ENCODE data around the gene BCL11B.

The BCL11B gene

DNA sequence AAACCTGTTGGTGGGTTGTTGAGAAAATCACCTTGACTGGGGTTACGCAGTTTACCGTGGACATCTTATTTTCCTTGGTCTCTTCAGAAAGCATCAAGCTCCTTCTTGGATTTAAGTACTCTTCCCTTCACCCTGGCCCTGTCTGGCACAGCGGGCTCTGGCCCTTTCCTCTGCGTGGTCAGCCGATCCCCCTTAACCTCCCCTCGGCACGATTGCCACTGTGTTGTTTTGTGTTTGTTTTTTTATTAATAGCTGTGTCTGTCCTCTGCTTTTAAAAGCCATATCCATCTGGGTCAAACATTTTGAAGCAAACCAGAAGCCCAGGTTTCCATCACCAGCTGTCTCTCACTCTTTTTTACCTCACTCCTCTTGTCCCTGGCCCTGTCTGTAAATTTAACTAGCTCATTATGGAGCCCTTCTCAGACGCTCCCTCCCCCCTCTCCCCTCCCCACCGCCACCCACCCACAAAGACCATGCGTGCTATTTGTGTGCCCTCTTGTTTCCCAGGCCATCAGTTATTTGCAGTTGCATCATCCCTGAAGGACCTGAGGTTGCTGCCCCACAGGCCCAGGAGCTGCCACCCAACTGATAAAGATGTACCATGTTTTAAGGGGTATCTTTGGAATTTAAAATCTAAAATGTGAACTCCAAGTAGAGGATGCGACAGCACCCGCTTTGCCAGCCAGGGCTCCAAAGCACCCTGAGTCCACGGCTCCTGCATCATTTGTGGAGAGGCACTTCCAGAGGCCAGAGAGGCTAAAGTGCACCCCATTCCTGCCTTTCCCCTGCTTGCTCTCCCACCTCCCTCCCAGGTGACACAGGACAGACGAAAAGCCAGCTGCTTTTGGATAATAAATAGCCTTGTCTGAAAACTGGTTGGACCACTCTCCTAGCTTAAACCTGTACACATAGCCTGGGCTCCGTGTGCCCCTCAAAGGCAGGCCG is 3.9 kb downstream of the BCL11B start:
- TF ChIP-seq GATA2 (IDR thresholded peaks at IDR 0.05; ENCODE audit: low read depth, low read length): no peak
- no peak for TF ChIP-seq GATA3 (IDR thresholded peaks at IDR 0.05; ENCODE audit: low read depth, low read length)

DNA sequence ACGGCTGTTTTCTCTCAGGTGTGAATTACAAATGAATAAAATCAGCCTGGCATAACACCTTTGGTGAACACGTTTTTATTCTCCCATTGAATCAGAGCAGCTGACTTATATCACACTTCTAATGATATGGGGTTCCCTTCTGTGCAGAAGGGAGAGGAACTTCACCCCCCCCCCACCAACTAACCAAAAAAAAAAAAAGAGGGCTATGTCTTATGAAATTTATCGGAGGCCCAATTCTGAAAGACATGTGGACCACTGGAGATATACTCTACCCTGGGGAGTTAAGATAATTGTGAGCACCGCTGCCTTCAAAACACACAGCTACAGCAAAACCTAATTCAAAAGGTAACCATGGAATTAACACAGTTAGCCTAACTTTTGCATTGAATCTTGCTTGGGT is 4.6 kb downstream of the BCL11B start:
- TF ChIP-seq GATA2 (IDR thresholded peaks at IDR 0.05; ENCODE audit: low read depth, low read length): no peak
- no peak for TF ChIP-seq GATA3 (IDR thresholded peaks at IDR 0.05; ENCODE audit: low read depth, low read length)

DNA sequence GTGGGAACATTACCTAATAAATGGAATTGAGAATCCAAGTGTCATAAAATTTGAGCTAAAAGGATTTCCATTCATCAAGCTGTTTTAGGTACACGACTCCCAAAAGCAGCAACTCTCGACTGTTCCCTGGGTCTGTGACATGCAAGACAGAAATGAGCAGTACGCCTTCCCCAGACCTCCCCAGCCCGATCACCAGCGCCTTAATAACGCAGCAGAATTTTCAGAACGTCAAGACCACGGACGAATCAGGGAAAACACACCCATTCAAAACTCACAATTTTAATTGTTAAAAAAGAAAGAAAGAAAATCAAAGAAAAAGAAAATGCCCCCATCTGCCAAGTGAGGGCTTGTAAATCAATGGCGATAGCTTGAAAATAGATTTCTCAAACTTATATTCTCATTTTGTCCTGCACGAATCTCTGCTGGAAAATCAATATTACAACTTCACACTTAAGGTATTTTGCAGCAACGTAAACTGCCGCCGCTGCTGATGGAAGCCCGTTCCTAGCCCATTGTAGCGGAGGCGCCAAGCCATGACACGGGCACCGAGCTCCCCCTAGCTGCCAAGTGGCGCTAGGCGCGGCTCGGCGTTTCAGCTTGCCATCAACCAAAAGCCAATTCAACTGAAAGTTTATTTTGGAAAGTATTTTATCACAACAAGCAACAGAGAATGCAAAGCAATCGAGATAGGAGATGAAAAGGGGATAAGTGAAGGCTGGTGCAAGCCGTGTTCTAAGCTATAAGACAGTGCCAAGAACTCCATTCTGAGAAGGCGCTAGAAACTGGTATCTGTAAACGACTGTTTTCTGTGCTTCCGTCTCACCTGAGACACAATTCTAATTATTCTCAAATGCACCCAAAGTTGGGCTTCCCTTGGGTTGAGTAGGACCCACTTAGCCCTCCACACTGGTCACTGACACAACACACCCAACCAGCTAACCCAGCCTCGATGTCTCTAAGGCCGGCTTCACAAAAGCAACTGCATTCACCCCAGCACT is 5.5 kb downstream of the BCL11B start:
- no peak for TF ChIP-seq GATA3 (IDR thresholded peaks at IDR 0.05; ENCODE audit: low read depth, low read length)
- no peak for TF ChIP-seq GATA2 (IDR thresholded peaks at IDR 0.05; ENCODE audit: low read depth, low read length)

DNA sequence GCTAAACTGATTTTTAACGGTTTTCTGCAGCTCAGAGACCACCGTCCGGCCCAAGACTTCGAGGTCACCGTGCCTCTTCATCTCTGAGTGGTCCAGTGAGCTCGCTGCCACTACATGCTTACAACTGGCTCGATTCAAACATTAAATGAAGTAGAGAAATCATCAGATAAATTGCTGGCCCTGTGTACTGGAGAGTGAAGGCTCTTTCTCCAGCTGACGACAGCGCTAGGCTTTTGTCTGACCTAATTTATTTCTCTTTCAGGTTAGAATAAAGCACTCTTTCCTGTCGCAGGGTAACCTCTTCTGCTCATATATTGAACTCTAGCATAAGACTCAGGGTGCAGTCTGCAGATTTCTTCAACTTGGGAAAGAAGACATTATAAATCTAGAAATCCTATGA is 6.4 kb downstream of the BCL11B start:
- TF ChIP-seq GATA2 (IDR thresholded peaks at IDR 0.05; ENCODE audit: low read depth, low read length): no peak
- TF ChIP-seq GATA3 (IDR thresholded peaks at IDR 0.05; ENCODE audit: low read depth, low read length): no peak

DNA sequence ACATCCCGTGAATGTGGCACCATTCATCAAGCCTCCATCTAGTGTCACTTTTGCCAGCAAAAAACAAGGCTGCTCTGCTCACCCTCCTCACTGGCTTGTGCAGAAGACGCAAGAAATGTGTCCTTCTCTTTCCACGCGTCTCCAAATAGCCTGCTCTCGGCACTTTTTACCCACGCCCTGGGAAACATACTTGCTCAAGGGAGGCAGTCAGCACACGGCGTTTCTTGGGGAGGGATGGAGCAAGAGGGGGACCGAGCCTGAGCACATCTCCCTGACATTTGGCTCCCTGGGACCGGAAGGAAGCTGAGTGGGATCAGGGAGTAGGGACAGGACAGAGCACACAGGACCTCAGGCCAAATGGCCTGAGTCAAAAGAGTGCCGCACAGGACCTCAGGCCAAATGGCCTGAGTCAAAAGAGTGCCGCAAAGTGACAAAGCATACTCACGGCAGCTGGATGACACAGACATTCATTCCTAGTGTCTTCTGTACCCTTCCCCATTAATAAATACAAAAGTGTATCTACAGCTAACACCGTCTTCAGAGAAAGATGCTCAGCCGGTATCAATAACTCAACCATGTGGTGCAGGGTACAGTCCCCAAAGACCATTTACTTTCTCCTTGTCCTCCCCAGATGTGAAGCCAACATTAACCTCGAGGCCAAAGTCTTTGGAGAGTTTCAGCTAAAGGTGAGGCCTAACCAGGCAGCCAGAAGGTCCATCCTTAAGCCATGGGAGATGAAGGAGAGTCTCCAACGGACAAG is 7.1 kb downstream of the BCL11B start:
- no peak for TF ChIP-seq GATA2 (IDR thresholded peaks at IDR 0.05; ENCODE audit: low read depth, low read length)
- TF ChIP-seq GATA3 (IDR thresholded peaks at IDR 0.05; ENCODE audit: low read depth, low read length): no peak

DNA sequence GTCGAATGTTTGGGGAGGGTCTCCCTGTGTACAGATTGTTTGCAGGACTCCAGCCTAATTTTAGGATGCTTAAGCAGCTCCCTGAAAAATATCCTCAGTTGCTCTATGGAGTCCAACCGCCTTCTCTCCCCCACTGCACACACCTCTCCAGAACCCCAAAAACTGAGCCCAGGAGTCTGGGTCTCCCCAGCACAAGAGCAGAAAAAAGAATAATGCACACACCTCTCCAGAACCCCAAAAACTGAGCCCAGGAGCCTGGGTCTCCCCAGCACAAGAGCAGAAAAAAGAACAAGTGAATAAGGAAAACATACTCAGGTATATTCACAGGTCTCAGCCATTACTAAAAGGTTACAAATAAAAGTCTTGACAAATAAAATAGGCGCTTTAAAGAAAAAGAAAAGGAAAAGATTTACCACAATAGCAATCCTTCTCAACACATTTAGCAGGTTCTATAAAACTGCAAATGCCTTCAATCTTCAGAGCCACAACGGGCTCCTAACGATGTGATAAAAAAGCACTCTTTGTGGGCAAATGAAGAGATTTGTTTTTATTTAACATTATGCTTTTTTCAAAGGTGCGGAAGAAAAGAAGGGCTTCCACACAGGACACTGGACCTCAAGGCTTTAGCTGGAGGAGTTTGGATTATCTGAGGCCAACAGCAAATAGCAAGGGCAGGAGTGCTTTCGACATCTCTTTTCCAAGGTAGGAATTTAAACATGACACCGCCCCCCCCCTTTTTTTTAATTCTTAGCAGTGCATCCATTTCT is 8.2 kb downstream of the BCL11B start:
- TF ChIP-seq GATA2 (IDR thresholded peaks at IDR 0.05; ENCODE audit: low read depth, low read length): no peak
- TF ChIP-seq GATA3 (IDR thresholded peaks at IDR 0.05; ENCODE audit: low read depth, low read length): no peak

DNA sequence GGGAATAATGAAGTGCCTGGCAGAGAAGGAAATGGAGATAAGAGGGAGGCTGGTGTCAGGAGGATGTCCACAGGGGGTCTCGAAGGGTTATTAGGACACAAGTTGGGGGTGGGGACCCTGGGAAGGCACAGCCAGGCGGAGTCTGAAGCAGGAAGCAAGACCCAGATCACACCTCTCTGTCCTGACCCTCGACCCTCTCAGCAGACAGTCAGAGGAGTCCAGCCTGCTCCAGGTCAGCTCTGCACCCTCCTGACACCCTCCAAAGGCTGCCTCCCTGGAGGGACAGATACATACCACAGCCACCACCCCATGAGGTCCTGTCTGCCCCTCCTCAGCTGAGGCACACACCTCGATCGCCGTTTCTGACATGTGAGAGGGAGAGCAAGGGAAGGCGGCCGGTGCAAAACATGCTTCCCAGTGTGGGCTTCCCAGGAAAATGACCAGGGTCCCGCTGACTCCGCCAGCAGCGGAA is 9.0 kb downstream of the BCL11B start:
- TF ChIP-seq GATA3 (IDR thresholded peaks at IDR 0.05; ENCODE audit: low read depth, low read length) (no peak), GATA2 (IDR thresholded peaks at IDR 0.05; ENCODE audit: low read depth, low read length) (no peak)

DNA sequence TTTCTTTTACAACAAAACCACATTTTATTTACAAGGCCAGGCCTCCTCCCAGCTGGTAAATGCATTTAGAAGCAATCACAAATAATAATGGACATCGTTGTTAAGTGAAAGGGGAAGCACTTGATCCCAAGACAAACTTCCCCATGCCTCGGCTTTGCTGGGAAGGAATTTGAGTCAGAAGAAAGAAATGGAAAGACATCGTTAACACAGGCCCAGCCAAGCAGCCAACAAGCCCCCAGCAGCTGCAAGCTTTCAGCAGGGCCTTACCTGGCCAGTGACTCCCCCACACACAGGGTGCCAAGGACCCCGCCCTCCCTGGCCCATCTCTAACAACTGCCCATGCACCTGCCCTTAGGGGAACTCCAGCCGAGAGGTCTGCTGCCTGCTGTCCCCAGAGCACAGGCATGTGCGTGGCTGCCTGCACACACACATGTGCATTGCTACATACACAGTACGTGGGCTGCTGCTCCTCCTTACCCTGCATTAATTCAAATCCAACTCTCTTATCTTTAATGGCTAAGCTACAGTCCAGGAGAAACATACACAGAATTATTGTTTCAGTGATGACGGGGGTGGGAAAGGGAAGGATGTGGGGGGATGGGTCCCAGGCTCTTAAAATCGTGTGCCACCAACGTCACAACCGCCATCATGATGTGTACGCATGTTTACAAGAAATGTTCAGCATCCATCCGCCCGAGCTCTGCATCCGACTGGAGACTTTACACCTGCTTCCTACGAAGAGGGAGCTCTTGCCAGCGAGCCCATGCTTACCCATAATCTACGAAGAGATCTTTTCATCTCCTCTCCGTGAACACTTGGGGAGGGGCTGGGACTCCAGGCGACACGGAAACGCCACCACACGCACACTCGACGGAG is 9.8 kb downstream of the BCL11B start:
- TF ChIP-seq GATA2 (IDR thresholded peaks at IDR 0.05; ENCODE audit: low read depth, low read length) (no peak), GATA3 (IDR thresholded peaks at IDR 0.05; ENCODE audit: low read depth, low read length) (no peak)

DNA sequence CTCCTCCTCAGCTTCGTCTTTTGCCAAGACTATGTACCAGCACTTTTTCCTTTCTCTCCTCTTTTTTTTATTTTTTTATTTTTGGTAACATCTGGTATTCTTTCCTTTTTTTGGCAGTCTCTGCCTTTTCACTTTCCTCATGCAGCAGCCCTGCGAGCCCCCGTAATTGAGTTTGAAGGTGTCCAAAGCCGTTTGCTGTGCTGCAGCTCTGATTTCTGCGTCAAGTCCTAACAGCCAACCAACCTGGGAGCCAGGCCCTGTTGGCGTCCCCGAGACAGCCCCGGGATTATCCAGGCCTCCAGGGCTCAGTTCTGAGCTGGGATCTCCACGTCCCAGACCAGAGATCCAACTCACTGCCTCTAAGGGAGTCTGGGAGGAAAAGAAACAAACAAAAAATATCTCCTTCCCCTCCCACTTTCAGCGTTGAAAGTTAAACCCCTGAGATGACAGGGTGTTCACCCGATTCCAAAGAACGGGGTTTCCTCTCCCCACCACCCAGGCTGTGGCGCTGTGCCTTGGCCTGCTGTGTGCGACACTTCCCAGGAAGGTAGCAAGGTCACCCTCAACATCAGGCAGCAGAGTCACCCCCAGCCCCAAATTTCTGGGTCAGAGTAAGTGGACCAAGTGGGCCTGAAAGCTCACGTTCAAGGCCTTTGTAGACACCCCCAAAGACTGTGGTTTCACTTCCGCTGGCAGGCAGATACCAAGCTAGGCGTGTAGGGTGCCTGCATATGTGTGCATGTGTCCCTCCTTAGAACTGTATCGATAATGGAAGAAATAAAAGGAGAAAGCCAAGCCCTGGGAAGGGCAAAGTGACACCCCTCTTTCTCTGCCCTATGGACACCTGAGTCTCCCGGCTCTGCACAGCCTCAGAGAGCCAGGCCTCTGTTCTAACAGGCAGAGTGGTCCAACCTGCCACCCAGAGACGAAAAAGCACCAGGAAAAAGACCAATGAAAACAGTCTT is 11.1 kb downstream of the BCL11B start:
- TF ChIP-seq GATA3 (IDR thresholded peaks at IDR 0.05; ENCODE audit: low read depth, low read length) (no peak), GATA2 (IDR thresholded peaks at IDR 0.05; ENCODE audit: low read depth, low read length) (no peak)

DNA sequence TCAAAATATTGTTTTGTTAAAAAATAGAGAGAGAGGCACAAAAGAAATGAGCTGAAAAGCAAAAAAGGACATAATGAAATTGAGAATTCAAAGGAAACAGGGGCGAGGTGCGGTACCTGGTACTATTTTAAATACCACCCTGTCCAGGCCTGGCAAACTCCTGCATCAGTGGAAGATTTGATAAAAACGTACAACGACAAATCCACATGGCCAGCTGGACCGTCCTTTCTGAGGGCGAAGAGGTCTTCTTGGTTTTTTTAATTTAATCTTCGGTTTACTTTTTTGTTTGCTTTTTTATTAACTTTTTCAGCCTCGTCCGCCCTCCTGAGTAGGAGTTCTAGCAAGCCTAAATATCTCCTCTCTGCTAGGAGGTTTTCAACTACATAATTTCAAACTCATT is 11.9 kb downstream of the BCL11B start:
- TF ChIP-seq GATA2 (IDR thresholded peaks at IDR 0.05; ENCODE audit: low read depth, low read length) (no peak), GATA3 (IDR thresholded peaks at IDR 0.05; ENCODE audit: low read depth, low read length) (no peak)

Data from SH-SY5Y (cell line).